Lower leg skin (tissue), 3 donors: Measurements from ENCODE around the gene ENDOD1.

ENCODE experiments used
- POLR2A ChIP-seq, 2 donors: fragments of 450-650 bp; IDR thresholded peaks; one replicate each; pipeline ENCODE4 v1.6.1; 2016 to 2017; ENCODE audit warnings: antibody characterized with exemption in 2 of 2, mild to moderate bottlenecking in 1 of 2, moderate library complexity in 1 of 2
- TF ChIP-seq, protein P1 (sequence below), 3 donors: fragments of 450-650 bp; IDR thresholded peaks; one replicate each; pipeline ENCODE4 v1.5.1; 2016; ENCODE audit warnings: antibody characterized with exemption in 3 of 3, mild to moderate bottlenecking in 3 of 3, moderate library complexity in 2 of 3

GRCh38 chr11:95137299-95137698, 47.7 kb downstream of the ENDOD1 start:
- TF ChIP-seq, protein P1, sequence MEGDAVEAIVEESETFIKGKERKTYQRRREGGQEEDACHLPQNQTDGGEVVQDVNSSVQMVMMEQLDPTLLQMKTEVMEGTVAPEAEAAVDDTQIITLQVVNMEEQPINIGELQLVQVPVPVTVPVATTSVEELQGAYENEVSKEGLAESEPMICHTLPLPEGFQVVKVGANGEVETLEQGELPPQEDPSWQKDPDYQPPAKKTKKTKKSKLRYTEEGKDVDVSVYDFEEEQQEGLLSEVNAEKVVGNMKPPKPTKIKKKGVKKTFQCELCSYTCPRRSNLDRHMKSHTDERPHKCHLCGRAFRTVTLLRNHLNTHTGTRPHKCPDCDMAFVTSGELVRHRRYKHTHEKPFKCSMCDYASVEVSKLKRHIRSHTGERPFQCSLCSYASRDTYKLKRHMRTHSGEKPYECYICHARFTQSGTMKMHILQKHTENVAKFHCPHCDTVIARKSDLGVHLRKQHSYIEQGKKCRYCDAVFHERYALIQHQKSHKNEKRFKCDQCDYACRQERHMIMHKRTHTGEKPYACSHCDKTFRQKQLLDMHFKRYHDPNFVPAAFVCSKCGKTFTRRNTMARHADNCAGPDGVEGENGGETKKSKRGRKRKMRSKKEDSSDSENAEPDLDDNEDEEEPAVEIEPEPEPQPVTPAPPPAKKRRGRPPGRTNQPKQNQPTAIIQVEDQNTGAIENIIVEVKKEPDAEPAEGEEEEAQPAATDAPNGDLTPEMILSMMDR (IDR thresholded peaks at IDR 0.05), result no peak
- no peak for TF ChIP-seq POLR2A (IDR thresholded peaks at IDR 0.05)
